ENCODE data around the gene SFTPB. TPM values are rescaled to one million over a fixed set of nuclear protein-coding genes. Genes with fewer than 3 reads are reported as not detected.
A peak's percentile ranks its signal among the peaks of the same experiment; 100 is the strongest.
"Not testable (repeated sequence)": the region's sequence is repeated elsewhere in the genome, so short reads cannot be mapped to it uniquely, and the experiment has no call there.

Gene SFTPB
- total and polyA plus RNA-seq, 5 donors from 2014 or later, result not detected

- Mint-ChIP-seq H3K4me3 (no peak overlapping the region), H3K27ac (no peak overlapping the region)
- no peaks in the 10 kb centered on the region for H3K9me3 ChIP-seq (ENCODE audit: control insufficient read depth in 2 of 2, low read length in 2 of 2)
Measured at GRCh38 chr2:85663594-85664565, 4.1 kb downstream of the SFTPB start.

GRCh38 chr2:85662899-85663593 lies 5.0 kb downstream of the SFTPB start:
- Histone ChIP-seq H3K9me3 (ENCODE audit: control insufficient read depth in 2 of 2, low read length in 2 of 2) (no peaks in the 10 kb centered on the region), H3K27me3 (ENCODE audit: control insufficient read depth, insufficient read depth, low read length) (no peaks in the 10 kb centered on the region), H3K36me3 (ENCODE audit: control insufficient read depth, insufficient read depth, low read length) (peaks cover 2% of the 10 kb centered on the region), H3K4me1 (ENCODE audit: control insufficient read depth, insufficient read depth, low read length, poor library complexity, severe bottlenecking) (no peaks in the 10 kb centered on the region), H3K4me3 (ENCODE audit: low read depth, low read length) (no peak overlapping the region), H3K27ac (ENCODE audit: insufficient read depth, low read length, poor library complexity, severe bottlenecking) (no peak overlapping the region)
- H3K4me3 Mint-ChIP-seq, result no peak overlapping the region
- H3K27me3 Mint-ChIP-seq, result peaks cover 5% of the 10 kb centered on the region
- peaks cover 0 to 3% (median 0%) of the 10 kb centered on the region in 4 donors for H3K4me1 Mint-ChIP-seq
- H3K9me3 Mint-ChIP-seq, result peaks cover 0 to 2% (median 0%) of the 10 kb centered on the region in 7 donors
- ATAC-seq (ENCODE audit: low read depth in 2 of 2), result no peak
- DNase-seq, result no peak
- no peak overlapping the region for H3K27ac Mint-ChIP-seq
- H3K36me3 Mint-ChIP-seq, result peaks cover 5% of the 10 kb centered on the region

More at GRCh38 chr2:85663594-85664565, 4.1 kb downstream of the SFTPB start:
- Mint-ChIP-seq H3K27me3 (peaks cover 11% of the 10 kb centered on the region), H3K4me1 (peaks cover 0 to 3% (median 0%) of the 10 kb centered on the region in 4 donors), H3K36me3 (peaks cover 4% of the 10 kb centered on the region), H3K9me3 (peaks cover 0 to 2% (median 0%) of the 10 kb centered on the region in 7 donors)
- ATAC-seq (ENCODE audit: low read depth in 2 of 2) (no peak), DNase-seq (no peak)
- Histone ChIP-seq H3K27me3 (ENCODE audit: control insufficient read depth, insufficient read depth, low read length) (no peaks in the 10 kb centered on the region), H3K4me1 (ENCODE audit: control insufficient read depth, insufficient read depth, low read length, poor library complexity, severe bottlenecking) (no peaks in the 10 kb centered on the region), H3K27ac (ENCODE audit: insufficient read depth, low read length, poor library complexity, severe bottlenecking) (no peak overlapping the region), H3K36me3 (ENCODE audit: control insufficient read depth, insufficient read depth, low read length) (peaks cover 2% of the 10 kb centered on the region), H3K4me3 (ENCODE audit: low read depth, low read length) (no peak overlapping the region)

GRCh38 chr2:85661139-85661858 lies 6.7 kb downstream of the SFTPB start:
- Histone ChIP-seq H3K9me3 (ENCODE audit: control insufficient read depth in 2 of 2, low read length in 2 of 2) (no peaks in the 10 kb centered on the region), H3K4me3 (ENCODE audit: low read depth, low read length) (no peak overlapping the region), H3K27ac (ENCODE audit: insufficient read depth, low read length, poor library complexity, severe bottlenecking) (no peak overlapping the region), H3K4me1 (ENCODE audit: control insufficient read depth, insufficient read depth, low read length, poor library complexity, severe bottlenecking) (no peaks in the 10 kb centered on the region), H3K27me3 (ENCODE audit: control insufficient read depth, insufficient read depth, low read length) (no peaks in the 10 kb centered on the region), H3K36me3 (ENCODE audit: control insufficient read depth, insufficient read depth, low read length) (peaks cover 4% of the 10 kb centered on the region)
- H3K4me1 Mint-ChIP-seq, result peaks cover 0 to 5% (median 0%) of the 10 kb centered on the region in 4 donors
- H3K4me3 Mint-ChIP-seq, result no peak overlapping the region
- peaks cover 12% of the 10 kb centered on the region for H3K36me3 Mint-ChIP-seq
- no peak overlapping the region for H3K27ac Mint-ChIP-seq
- no peaks in the 10 kb centered on the region for H3K9me3 Mint-ChIP-seq
- DNase-seq (no peak), ATAC-seq (ENCODE audit: low read depth in 2 of 2) (no peak)
- H3K27me3 Mint-ChIP-seq, result no peaks in the 10 kb centered on the region

- DNase-seq (no peak), ATAC-seq (ENCODE audit: low read depth in 2 of 2) (no peak)
- H3K9me3 ChIP-seq (ENCODE audit: control insufficient read depth in 2 of 2, low read length in 2 of 2), result no peaks in the 10 kb centered on the region
Measured at GRCh38 chr2:85660725-85661124, 7.3 kb downstream of the SFTPB start.

GRCh38 chr2:85660301-85660700 lies 7.7 kb downstream of the SFTPB start:
- not testable (repeated sequence) for ATAC-seq (ENCODE audit: low read depth in 2 of 2); DNase-seq; H3K4me1 Mint-ChIP-seq; H3K4me3 ChIP-seq (ENCODE audit: low read depth, low read length); H3K9me3 ChIP-seq (ENCODE audit: control insufficient read depth in 2 of 2, low read length in 2 of 2); H3K27ac ChIP-seq (ENCODE audit: insufficient read depth, low read length, poor library complexity, severe bottlenecking); H3K27me3 Mint-ChIP-seq; H3K27ac Mint-ChIP-seq; H3K4me1 ChIP-seq (ENCODE audit: control insufficient read depth, insufficient read depth, low read length, poor library complexity, severe bottlenecking); H3K36me3 ChIP-seq (ENCODE audit: control insufficient read depth, insufficient read depth, low read length); H3K27me3 ChIP-seq (ENCODE audit: control insufficient read depth, insufficient read depth, low read length); H3K9me3 Mint-ChIP-seq
- Mint-ChIP-seq H3K36me3 (peaks cover 16% of the 10 kb centered on the region), H3K4me3 (peak overlapping the region in 1 of 4 donors; percentile 81)

More at GRCh38 chr2:85660725-85661124, 7.3 kb downstream of the SFTPB start:
- Histone ChIP-seq H3K36me3 (ENCODE audit: control insufficient read depth, insufficient read depth, low read length) (peaks cover 5% of the 10 kb centered on the region), H3K27ac (ENCODE audit: insufficient read depth, low read length, poor library complexity, severe bottlenecking) (no peak overlapping the region), H3K4me1 (ENCODE audit: control insufficient read depth, insufficient read depth, low read length, poor library complexity, severe bottlenecking) (no peaks in the 10 kb centered on the region), H3K4me3 (ENCODE audit: low read depth, low read length) (no peak overlapping the region), H3K27me3 (ENCODE audit: control insufficient read depth, insufficient read depth, low read length) (no peaks in the 10 kb centered on the region)
- H3K4me1 Mint-ChIP-seq, result peaks cover 0 to 2% (median 0%) of the 10 kb centered on the region in 4 donors
- no peaks in the 10 kb centered on the region for H3K9me3 Mint-ChIP-seq
- H3K36me3 Mint-ChIP-seq, result peaks cover 16% of the 10 kb centered on the region
- no peaks in the 10 kb centered on the region for H3K27me3 Mint-ChIP-seq
- no peak overlapping the region for H3K27ac Mint-ChIP-seq
- peak overlapping the region in 1 of 4 donors; percentile 81 for H3K4me3 Mint-ChIP-seq

- Histone ChIP-seq H3K4me1 (ENCODE audit: control insufficient read depth, insufficient read depth, low read length, poor library complexity, severe bottlenecking) (no peaks in the 10 kb centered on the region), H3K27me3 (ENCODE audit: control insufficient read depth, insufficient read depth, low read length) (no peaks in the 10 kb centered on the region), H3K27ac (ENCODE audit: insufficient read depth, low read length, poor library complexity, severe bottlenecking) (no peak overlapping the region), H3K9me3 (ENCODE audit: control insufficient read depth in 2 of 2, low read length in 2 of 2) (no peaks in the 10 kb centered on the region), H3K4me3 (ENCODE audit: low read depth, low read length) (no peak overlapping the region), H3K36me3 (ENCODE audit: control insufficient read depth, insufficient read depth, low read length) (peaks cover 5% of the 10 kb centered on the region)
- Mint-ChIP-seq H3K4me3 (no peak overlapping the region), H3K9me3 (no peaks in the 10 kb centered on the region), H3K36me3 (peaks cover 16% of the 10 kb centered on the region), H3K27me3 (no peaks in the 10 kb centered on the region), H3K27ac (no peak overlapping the region), H3K4me1 (peaks cover 0 to 2% (median 0%) of the 10 kb centered on the region in 4 donors)
- no peak for DNase-seq
- ATAC-seq (ENCODE audit: low read depth in 2 of 2), result peak in 1 of 2 donors; percentile 25
Measured at GRCh38 chr2:85659324-85659981, 8.5 kb downstream of the SFTPB start.

GRCh38 chr2:85657399-85657798 lies 10.6 kb downstream of the SFTPB start:
- not testable (repeated sequence) for H3K4me3 ChIP-seq (ENCODE audit: low read depth, low read length); ATAC-seq (ENCODE audit: low read depth in 2 of 2); H3K4me3 Mint-ChIP-seq; H3K9me3 ChIP-seq (ENCODE audit: control insufficient read depth in 2 of 2, low read length in 2 of 2); H3K4me1 ChIP-seq (ENCODE audit: control insufficient read depth, insufficient read depth, low read length, poor library complexity, severe bottlenecking); DNase-seq; H3K27ac Mint-ChIP-seq; H3K27me3 Mint-ChIP-seq; H3K27ac ChIP-seq (ENCODE audit: insufficient read depth, low read length, poor library complexity, severe bottlenecking); H3K27me3 ChIP-seq (ENCODE audit: control insufficient read depth, insufficient read depth, low read length); H3K4me1 Mint-ChIP-seq; H3K9me3 Mint-ChIP-seq
- H3K36me3 Mint-ChIP-seq, result peaks cover 24% of the 10 kb centered on the region
- H3K36me3 ChIP-seq (ENCODE audit: control insufficient read depth, insufficient read depth, low read length), result peaks cover 20% of the 10 kb centered on the region
